ENCODE results near the gene C2CD3. TPM values are rescaled to one million over a fixed set of nuclear protein-coding genes. Genes with fewer than 3 reads are reported as not detected.

The C2CD3 gene
- total and polyA plus RNA-seq, 10 of the 15 experiments (the other 5 are each of a cell fraction or from before 2014, with no cell fraction given): 2.3 to 24.0 (median 16.3) TPM

DNA sequence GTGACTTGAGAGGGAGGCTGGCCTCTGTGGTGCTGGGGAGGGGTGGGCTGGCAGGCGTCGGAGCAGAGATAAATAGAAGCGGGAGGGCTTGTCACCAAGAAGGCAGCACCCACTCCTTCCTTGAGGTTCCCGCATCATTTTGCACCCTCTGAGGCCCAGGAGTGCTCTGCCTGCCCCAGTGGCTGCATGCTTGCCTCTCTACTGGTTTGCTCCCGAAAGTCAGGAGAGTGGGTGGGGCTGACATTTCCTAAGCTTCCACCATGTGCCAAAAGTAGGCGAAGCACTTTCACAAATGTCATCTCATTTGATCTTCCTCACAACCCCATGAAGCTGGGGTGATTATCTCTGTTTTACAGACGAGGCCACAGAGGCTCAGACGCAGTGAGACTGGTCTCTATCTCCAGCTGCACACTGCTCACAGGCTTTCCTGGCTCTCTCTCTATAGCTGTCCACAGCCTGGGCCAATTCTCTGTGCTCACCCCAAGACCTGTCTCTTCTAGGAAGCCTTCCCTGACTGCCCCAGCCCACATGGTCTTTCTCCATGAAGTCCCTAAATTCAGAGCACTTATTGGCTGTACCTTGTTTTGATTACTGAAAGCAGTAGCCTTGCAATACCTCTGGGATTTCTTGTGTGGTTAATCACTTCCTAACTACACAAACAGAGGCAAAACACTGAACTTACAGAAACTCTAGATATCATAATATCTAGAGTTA lies 159.3 kb downstream of the C2CD3 start (continued):
- TF ChIP-seq BCL3 (IDR thresholded peaks at IDR 0.05; ENCODE audit: borderline replicate concordance, insufficient read depth, low read depth, low read length, poor library complexity, severe bottlenecking): no peak
- no peak for TF ChIP-seq ESRRA (IDR thresholded peaks at IDR 0.05; ENCODE audit: low read length)
- TF ChIP-seq, protein P1, sequence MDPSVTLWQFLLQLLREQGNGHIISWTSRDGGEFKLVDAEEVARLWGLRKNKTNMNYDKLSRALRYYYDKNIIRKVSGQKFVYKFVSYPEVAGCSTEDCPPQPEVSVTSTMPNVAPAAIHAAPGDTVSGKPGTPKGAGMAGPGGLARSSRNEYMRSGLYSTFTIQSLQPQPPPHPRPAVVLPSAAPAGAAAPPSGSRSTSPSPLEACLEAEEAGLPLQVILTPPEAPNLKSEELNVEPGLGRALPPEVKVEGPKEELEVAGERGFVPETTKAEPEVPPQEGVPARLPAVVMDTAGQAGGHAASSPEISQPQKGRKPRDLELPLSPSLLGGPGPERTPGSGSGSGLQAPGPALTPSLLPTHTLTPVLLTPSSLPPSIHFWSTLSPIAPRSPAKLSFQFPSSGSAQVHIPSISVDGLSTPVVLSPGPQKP (IDR thresholded peaks at IDR 0.05; ENCODE audit: low read depth, low read length): no peak
- peak; percentile 48; the same call in 1 of the 2 replicates for TF ChIP-seq MTA2 (IDR thresholded peaks at IDR 0.05; ENCODE audit: low read depth)
- TF ChIP-seq ZNF207 (IDR thresholded peaks at IDR 0.05; ENCODE audit: borderline replicate concordance): no peak
- no peak for TF ChIP-seq PML (IDR thresholded peaks at IDR 0.05; ENCODE audit: low read length)
- no peak for TF ChIP-seq ZNF384 (IDR thresholded peaks at IDR 0.05; ENCODE audit: borderline replicate concordance, low read depth, low read length)
- no peak for TF ChIP-seq TCF12 (IDR thresholded peaks at IDR 0.05; ENCODE audit: low read depth, low read length)
- TF ChIP-seq E2F8 (IDR thresholded peaks at IDR 0.05; ENCODE audit: low read depth, partially characterized antibody): no peak
- TF ChIP-seq KDM1A (IDR thresholded peaks at IDR 0.05; ENCODE audit: borderline replicate concordance): no peak
- no peak for TF ChIP-seq TARDBP (IDR thresholded peaks at IDR 0.05; ENCODE audit: borderline replicate concordance)
- TF ChIP-seq NKRF (conservative IDR thresholded peaks at IDR 0.05): no peak
- TF ChIP-seq RELA (IDR thresholded peaks at IDR 0.05; ENCODE audit: borderline replicate concordance, partially characterized antibody): no peak
- TF ChIP-seq RAD21 (IDR thresholded peaks at IDR 0.05; ENCODE audit: insufficient read depth, low read depth, low read length): no peak
- TF ChIP-seq SMAD1 (IDR thresholded peaks at IDR 0.05; ENCODE audit: low read depth, partially characterized antibody): no peak
- TF ChIP-seq CBX5 (IDR thresholded peaks at IDR 0.05; ENCODE audit: low read depth): no peak
- TF ChIP-seq GABPA (IDR thresholded peaks at IDR 0.05; ENCODE audit: low read depth): no peak
- TF ChIP-seq JUND (IDR thresholded peaks at IDR 0.05; ENCODE audit: low read depth, low read length): no peak
- no peak for TF ChIP-seq USF1 (IDR thresholded peaks at IDR 0.05; ENCODE audit: borderline replicate concordance, extremely low read length, insufficient read depth, low read depth, low read length)
- TF ChIP-seq IRF3 (IDR thresholded peaks at IDR 0.05): no peak
